H1 (cell line): ENCODE measurements around the gene ZNF525. TPM values are rescaled to one million over a fixed set of nuclear protein-coding genes. Genes with fewer than 3 reads are reported as not detected.
"Not testable (repeated sequence)": the region's sequence is repeated elsewhere in the genome, so short reads cannot be mapped to it uniquely, and the experiment has no call there.

Experiments used
- CTCF ChIA-PET: fragments of 300-600 bp; sonication (Branson Sonifier 250); formaldehyde crosslinking; loops from one replicate; lab custom pipeline; 2021; ENCODE audit not compliant: partially characterized antibody; lab: Charles Lee
- POLR2A ChIA-PET: fragments of 300-600 bp; sonication (Branson Sonifier 250); formaldehyde crosslinking; loops from one replicate; lab custom pipeline; 2021; ENCODE audit warnings: inconsistent platforms; ENCODE audit not compliant: partially characterized antibody; lab: Charles Lee
- DNase-seq, 2 experiments: peaks; one replicate each; pipeline versions ENCODE4 v3.0.0 to v3.0.0-alpha.2; 2010 to 2022; ENCODE audit warnings: low spot score in 2 of 2, low read depth in 1 of 2, mixed read lengths in 1 of 2
- FAIRE-seq: peaks from 2 replicates; lab custom pipeline; 2011; peaks lifted over from hg19 to GRCh38; lab: Jason Lieb, UNC
- H2AFZ ChIP-seq: 2 replicates; pipeline ENCODE4 v1.8.1; 2012; ENCODE audit warnings: low read length, inconsistent platforms
- H2AK5ac ChIP-seq: 2 replicates; pipeline ENCODE4 v1.6.1; 2013; ENCODE audit warnings: low read depth, low read length
- H2BK120ac ChIP-seq: replicated peaks from 2 replicates; pipeline ENCODE3; 2013; ENCODE audit warnings: low read depth, low read length, inconsistent platforms
- H2BK12ac ChIP-seq: 2 replicates; pipeline ENCODE4 v1.6.1; 2013; ENCODE audit warnings: low read depth, low read length
- H2BK15ac ChIP-seq: 2 replicates; pipeline ENCODE4 v1.6.1; 2013; ENCODE audit warnings: low read length
- H2BK20ac ChIP-seq: 2 replicates; pipeline ENCODE4 v1.6.1; 2013; ENCODE audit warnings: low read length
- H2BK5ac ChIP-seq: 2 replicates; pipeline ENCODE4 v1.6.1; 2013; ENCODE audit warnings: low read depth, low read length
- H3K14ac ChIP-seq: 2 replicates; pipeline ENCODE4 v1.6.1; 2013; ENCODE audit warnings: inconsistent platforms; ENCODE audit not compliant: insufficient read length
- H3K18ac ChIP-seq: 2 replicates; pipeline ENCODE4 v1.6.1; 2013; ENCODE audit warnings: low read length; ENCODE audit errors: extremely low read depth
- H3K23ac ChIP-seq: 2 replicates; pipeline ENCODE4 v1.6.1; 2013; ENCODE audit warnings: inconsistent platforms; ENCODE audit not compliant: insufficient read length
- H3K23me2 ChIP-seq: 2 replicates; pipeline ENCODE4 v1.6.1; 2013; ENCODE audit warnings: low read depth, low read length
- H3K27ac ChIP-seq: 2 replicates; pipeline ENCODE4 v1.6.1; 2011; ENCODE audit warnings: low read depth, low read length, inconsistent platforms
- H3K27me3 ChIP-seq, 4 experiments: replicated peaks in 1 of 4; 1 replicate in 1 of 4; 2 replicates in 3 of 4; pipeline versions ENCODE4 v1.6.1 to v1.8.1; 2011 to 2013; ENCODE audit warnings: low read length in 3 of 4, mild to moderate bottlenecking in 3 of 4, inconsistent platforms in 2 of 4, mixed read lengths in 2 of 4, moderate library complexity in 1 of 4; ENCODE audit not compliant: control insufficient read depth in 3 of 4, insufficient read depth in 3 of 4; ENCODE audit errors: extremely low read depth in 1 of 4
- H3K36me3 ChIP-seq, 4 experiments: 2 replicates each; pipeline versions ENCODE4 v1.6.1 to v1.8.1; 2011 to 2013; ENCODE audit warnings: mild to moderate bottlenecking in 4 of 4, low read length in 3 of 4, moderate library complexity in 2 of 4, control low read depth in 1 of 4, inconsistent platforms in 1 of 4; ENCODE audit not compliant: insufficient read depth in 4 of 4, control insufficient read depth in 2 of 4
- H3K4ac ChIP-seq: replicated peaks from 2 replicates; pipeline ENCODE3; 2013; ENCODE audit warnings: low read length, low read depth, mixed read lengths, inconsistent platforms; ENCODE audit not compliant: insufficient read length
- H3K4me1 ChIP-seq, 4 experiments: replicated peaks in 1 of 4; 1 replicate in 1 of 4; 2 replicates in 3 of 4; pipeline versions ENCODE4 v1.6.1 to v1.8.1; 2011 to 2013; ENCODE audit warnings: low read length in 3 of 4, inconsistent platforms in 2 of 4, mixed read lengths in 1 of 4; ENCODE audit not compliant: insufficient read depth in 4 of 4, control insufficient read depth in 3 of 4
- H3K4me2 ChIP-seq, 2 experiments: 2 replicates each; pipeline versions ENCODE4 v1.6.1 to v1.8.1; 2011 to 2013; ENCODE audit warnings: low read depth in 2 of 2, low read length in 2 of 2, control low read depth in 1 of 2, inconsistent platforms in 1 of 2, mild to moderate bottlenecking in 1 of 2; ENCODE audit not compliant: insufficient read depth in 1 of 2
- H3K4me3 ChIP-seq, 4 experiments: fragments of 200-600, 300-600 bp in 1 of 4; sonication (generic), shearing (Covaris generic), sonication (Bioruptor Twin) in 1 of 4; 2 replicates each; pipeline versions ENCODE4 v1.5.1 to v1.8.1; 2011 to 2016; ENCODE audit warnings: low read length in 4 of 4, low read depth in 3 of 4, control low read depth in 2 of 4, inconsistent platforms in 2 of 4, mild to moderate bottlenecking in 2 of 4, mixed read lengths in 1 of 4, moderate library complexity in 1 of 4; ENCODE audit not compliant: insufficient read depth in 2 of 4; ENCODE audit errors: extremely low read depth in 1 of 4
- H3K56ac ChIP-seq: replicated peaks from 2 replicates; pipeline ENCODE3; 2013; ENCODE audit warnings: low read depth, mild to moderate bottlenecking, mixed read lengths, low read length, inconsistent platforms; ENCODE audit not compliant: insufficient read length
- H3K79me1 ChIP-seq: 2 replicates; pipeline ENCODE4 v1.6.1; 2013; ENCODE audit warnings: low read depth, low read length, control low read depth
- H3K79me2 ChIP-seq, 2 experiments: 2 replicates each; pipeline versions ENCODE4 v1.6.1 to v1.8.1; 2012 to 2013; ENCODE audit warnings: low read length in 2 of 2, mild to moderate bottlenecking in 2 of 2, inconsistent platforms in 1 of 2; ENCODE audit not compliant: insufficient read depth in 2 of 2, control insufficient read depth in 1 of 2
- H3K9ac ChIP-seq, 4 experiments: replicated peaks in 1 of 4; 1 replicate in 1 of 4; 2 replicates in 3 of 4; pipeline versions ENCODE4 v1.6.1 to v1.8.1; 2011 to 2013; ENCODE audit warnings: low read depth in 3 of 4, low read length in 3 of 4, control low read depth in 2 of 4, mild to moderate bottlenecking in 2 of 4, moderate library complexity in 2 of 4, inconsistent platforms in 1 of 4; ENCODE audit errors: extremely low read depth in 1 of 4
- H3K9me3 ChIP-seq, 2 experiments: 2 replicates each; pipeline versions ENCODE4 v1.6.1 to v1.8.1; 2012 to 2013; ENCODE audit warnings: mild to moderate bottlenecking in 2 of 2, moderate library complexity in 2 of 2, control low read depth in 1 of 2, inconsistent platforms in 1 of 2, low read depth in 1 of 2, low read length in 1 of 2, mixed read lengths in 1 of 2; ENCODE audit not compliant: insufficient read depth in 2 of 2
- H4K20me1 ChIP-seq, 2 experiments: replicated peaks in 1 of 2; 2 replicates each; pipeline versions ENCODE3 to v1.8.1; 2011 to 2013; ENCODE audit warnings: inconsistent platforms in 2 of 2, low read length in 2 of 2, mild to moderate bottlenecking in 1 of 2; ENCODE audit not compliant: insufficient read depth in 2 of 2, control insufficient read depth in 1 of 2
- H4K5ac ChIP-seq: 2 replicates; pipeline ENCODE4 v1.6.1; 2013; ENCODE audit warnings: low read length, low read depth, mixed read lengths, inconsistent platforms; ENCODE audit not compliant: insufficient read length
- H4K8ac ChIP-seq: 2 replicates; pipeline ENCODE4 v1.8.0; 2013; ENCODE audit warnings: mild to moderate bottlenecking, moderate library complexity, low read length, inconsistent platforms; ENCODE audit not compliant: insufficient read depth; ENCODE audit errors: extremely low read depth
- H4K91ac ChIP-seq: replicated peaks from 2 replicates; pipeline ENCODE3; 2013; ENCODE audit warnings: low read length, mixed read lengths, inconsistent platforms; ENCODE audit not compliant: insufficient read length
- ASH2L ChIP-seq: fragments of 200-600, 300-600 bp; sonication (generic); IDR thresholded peaks from one replicate; pipeline ENCODE4 v1.7.1; 2017; ENCODE audit warnings: low read length
- KDM5A ChIP-seq: fragments of 200-600 bp; IDR thresholded peaks from 2 replicates; pipeline ENCODE4 v1.7.1; 2012; ENCODE audit warnings: mild to moderate bottlenecking, low read length, inconsistent platforms, mixed read lengths
- NRF1 ChIP-seq: IDR thresholded peaks from 2 replicates; pipeline ENCODE4 v1.6.1; 2011; ENCODE audit warnings: mild to moderate bottlenecking, low read depth, low read length, improper control_type of control experiment
- WGBS, 2 experiments: shearing (Covaris generic) in 1 of 2; methylation state at CpG; one replicate each; pipeline versions ENCODE4 v1.1.6 to v1.1.7; 2013 to 2015; ENCODE audit warnings: low lambda C conversion rate in 2 of 2, mixed read lengths in 2 of 2, inconsistent platforms in 1 of 2, low coverage in 1 of 2, missing lambda C conversion rate in 1 of 2; ENCODE audit not compliant: insufficient replicate concordance in 2 of 2, insufficient coverage in 1 of 2, insufficient read length in 1 of 2; ENCODE audit errors: extremely low coverage in 1 of 2, missing lambda C conversion rate in 1 of 2; 5-methylcytosine and 5-hydroxymethylcytosine counted together
- polyA plus RNA-seq, 7 experiments: library from polyadenylated mRNA; depleted of rRNA in 3 of 7; stranded (reverse) in 5 of 7; unstranded in 2 of 7; fragments of >200 nt in 5 of 7; fragments of 200-250 nt in 2 of 7; gene quantifications; 1 replicate in 5 of 7; 2 replicates in 1 of 7; 4 replicates in 1 of 7; pipeline versions ENCODE4 v1.2.1 to v1.2.3, GENCODE V29; 2011 to 2013; ENCODE audit warnings: missing spikeins in 2 of 7, mixed read lengths in 2 of 7
- total RNA-seq: library from RNA; stranded (reverse); fragmentation: NEBNext Ultra II Directional; extraction: Animal tissue kit (Norgen Biotek cat#: 25700); gene quantifications from 2 replicates; pipeline ENCODE4 v1.2.1, GENCODE V29; 2021

ZNF525 gene
- total and polyA plus RNA-seq, 2 of the 8 experiments (the other 6 are each of a cell fraction or from before 2014, with no cell fraction given): 8.2 to 63.4 TPM

DNA sequence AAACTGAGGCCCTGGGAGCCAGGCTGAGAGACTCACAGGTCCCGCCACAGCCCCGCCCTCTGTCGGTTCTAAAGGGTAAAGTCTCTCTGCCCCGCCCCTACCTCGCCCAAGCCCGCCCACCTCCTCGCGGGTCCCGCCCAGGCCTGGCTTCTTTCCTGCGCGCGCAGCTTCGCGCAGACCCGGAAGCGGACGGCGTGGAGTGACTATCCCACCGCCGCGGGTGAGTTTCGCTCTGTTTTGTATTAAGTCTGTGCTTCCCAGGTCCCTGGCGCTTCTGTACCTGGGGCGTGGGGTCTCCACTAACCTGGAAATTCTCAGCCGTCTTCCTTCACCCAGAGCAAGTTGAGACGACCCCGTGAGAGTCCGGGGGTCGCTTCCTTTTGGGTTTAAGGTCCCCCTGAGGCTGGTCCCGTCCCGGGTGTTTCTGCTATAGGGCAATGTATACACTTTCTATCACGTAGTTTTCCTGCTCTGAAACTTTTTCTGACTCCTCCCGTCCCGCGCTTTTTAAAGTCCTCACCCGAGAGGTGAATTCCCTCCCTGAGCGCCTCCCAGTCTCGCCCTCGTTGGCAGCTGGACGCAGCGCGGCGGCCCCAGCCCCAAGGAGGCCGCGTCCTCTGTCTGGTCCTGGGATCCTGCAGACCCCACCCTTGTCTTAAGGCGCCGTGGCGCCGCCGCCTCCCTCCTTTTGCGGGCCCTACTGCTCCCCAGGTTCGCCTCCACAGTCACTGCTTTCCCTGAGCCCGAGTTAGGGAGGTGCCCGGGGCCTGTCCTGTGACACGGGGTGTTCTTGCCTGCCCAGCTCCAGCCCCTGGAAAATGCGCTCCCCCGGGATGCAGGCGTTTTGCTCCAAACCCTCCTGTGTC lies 29.7 kb downstream of the ZNF525 start, which contains the start of gene ZNF765 (continued):
- TF ChIP-seq ASH2L (peak; percentile 14), NRF1 (peak; percentile 61), KDM5A (no peak)

DNA sequence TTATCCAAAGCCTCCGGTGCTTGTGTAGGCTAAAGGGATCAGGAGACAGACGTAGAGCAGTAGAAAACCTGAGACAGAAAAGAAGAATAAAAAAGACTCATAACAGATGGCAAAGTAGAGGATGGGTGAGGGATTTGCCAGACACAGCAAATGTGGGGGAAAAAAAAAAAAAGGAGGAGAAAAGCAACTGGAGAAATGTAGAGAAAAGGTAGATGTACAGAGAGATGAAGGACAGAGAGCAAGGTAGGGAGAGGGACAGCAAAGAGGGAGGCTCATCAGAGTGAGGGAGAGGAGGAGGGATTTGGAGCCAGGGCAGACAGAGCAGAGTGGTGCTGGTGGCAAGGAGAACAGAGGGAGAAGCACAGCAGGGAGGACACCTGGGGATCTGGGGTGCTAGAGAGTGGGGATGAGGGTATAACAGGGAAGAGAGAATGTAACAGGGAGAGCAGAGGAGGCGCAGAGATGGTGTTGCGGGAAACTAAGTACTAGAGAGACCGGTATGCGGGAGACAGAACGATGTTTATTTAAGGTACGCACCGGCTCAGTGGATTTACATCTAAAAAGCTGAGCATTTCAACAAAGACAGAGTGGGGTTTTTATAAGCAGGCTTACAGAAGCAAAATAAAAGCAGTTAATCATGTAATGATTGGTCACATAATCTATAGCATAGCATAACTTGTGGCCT lies 30.5 kb downstream of the ZNF525 start:
- peak overlapping the region; percentile 81 to 83 for H3K4me2 ChIP-seq
- not testable (repeated sequence) for H3K79me2 ChIP-seq, H3K4me1 ChIP-seq, H3K23me2 ChIP-seq, H4K20me1 ChIP-seq, H4K91ac ChIP-seq, H3K4ac ChIP-seq, H2BK20ac ChIP-seq, H2BK120ac ChIP-seq, H3K23ac ChIP-seq, H3K14ac ChIP-seq, H2BK5ac ChIP-seq, H3K27ac ChIP-seq, H2BK12ac ChIP-seq, H3K27me3 ChIP-seq, H2BK15ac ChIP-seq, H3K9me3 ChIP-seq, H3K56ac ChIP-seq, DNase-seq, FAIRE-seq, H2AK5ac ChIP-seq, H3K18ac ChIP-seq, H3K79me1 ChIP-seq, H2AFZ ChIP-seq, H4K8ac ChIP-seq, H4K5ac ChIP-seq
- ChIA-PET CTCF (interaction anchor here (1.8 kb wide), 1 partner anchor 200 kb away, joined by 6 read pairs; no protein-coding TSS in a partner anchor), POLR2A (interaction anchor here (0.8 to 1.8 kb wide), 3 partner anchors 8 to 43 kb away, joined by 3 to 5 read pairs (median 3); no protein-coding TSS in a partner anchor)
- 11% methylated on average over 9 of the region's 9 CpGs; no CpG with 5 or more reads in 1 of the 2 experiments for WGBS, 2 experiments
- peaks cover 0 to 18% (median 1%) of the 10 kb centered on the region in 4 experiments; a peak in 3 of 8 replicates for H3K36me3 ChIP-seq
- H3K9ac ChIP-seq: peak overlapping the region in 1 of 4 experiments; percentile 73; a peak in 1 of 7 replicates
- peak overlapping the region; percentile 87 to 96 (median 89) for H3K4me3 ChIP-seq
